B cell (primary cell): ENCODE measurements around the gene STYK1. TPM values are rescaled to one million over a fixed set of nuclear protein-coding genes. Genes with fewer than 3 reads are reported as not detected.
A peak's percentile ranks its signal among the peaks of the same experiment; 100 is the strongest.

Source experiments
- ATAC-seq: fragments of 200-7000 bp; cut with Tn5 transposase; one replicate; pipeline ENCODE4 v1.10.0; 2021; ENCODE audit warnings: low read depth, mild to moderate bottlenecking, moderate number of reproducible peaks, moderate library complexity
- CTCF ChIA-PET: fragments of 350-600 bp; sonication (Branson Sonifier 250); formaldehyde crosslinking; loops from one replicate; lab custom pipeline; 2021; ENCODE audit warnings: antibody characterized with exemption, inconsistent platforms; lab: Charles Lee
- POLR2A ChIA-PET: fragments of 350-600 bp; sonication (Branson Sonifier 250); formaldehyde crosslinking; loops from one replicate; lab custom pipeline; 2021; ENCODE audit warnings: antibody characterized with exemption; lab: Charles Lee
- DNase-seq: peaks from one replicate; pipeline ENCODE4 v3.0.0; 2013
- H2AFZ ChIP-seq: 2 replicates; pipeline ENCODE4 v1.6.1; 2012; ENCODE audit warnings: mild to moderate bottlenecking, low read depth, low read length; ENCODE audit not compliant: insufficient read depth, poor library complexity, severe bottlenecking
- H3K27ac ChIP-seq, 2 donors: 1 replicate in 1 of 2; 2 replicates in 1 of 2; pipeline ENCODE4 v1.5.1; 2012 to 2013; ENCODE audit warnings: low read length in 2 of 2, mild to moderate bottlenecking in 2 of 2, moderate library complexity in 1 of 2
- H3K27me3 ChIP-seq, 4 experiments: fragments of 200-600 bp in 1 of 4; sonication (generic) in 1 of 4; replicated peaks in 1 of 4; 1 replicate in 2 of 4; 2 replicates in 2 of 4; pipeline versions ENCODE4 v1.6.1 to v1.7.0; 2013 to 2016; ENCODE audit warnings: low read length in 3 of 4, mild to moderate bottlenecking in 2 of 4, mixed read lengths in 1 of 4, moderate library complexity in 1 of 4; ENCODE audit not compliant: insufficient read depth in 4 of 4, control insufficient read depth in 3 of 4; ENCODE audit errors: control extremely low read depth in 1 of 4
- H3K36me3 ChIP-seq, 2 experiments: replicated peaks in 1 of 2; 1 replicate in 1 of 2; 2 replicates in 1 of 2; pipeline versions ENCODE4 v1.6.1 to v1.7.1; 2013; ENCODE audit warnings: low read length in 1 of 2; ENCODE audit not compliant: insufficient read depth in 2 of 2, control insufficient read depth in 1 of 2; ENCODE audit errors: control extremely low read depth in 1 of 2, extremely low read depth in 1 of 2
- H3K4me1 ChIP-seq, 2 donors: fragments of 200-600 bp in 1 of 2; sonication (generic) in 1 of 2; 1 replicate in 1 of 2; 2 replicates in 1 of 2; pipeline versions ENCODE4 v1.5.1 to v1.6.1; 2013 to 2017; ENCODE audit warnings: low read length in 2 of 2; ENCODE audit not compliant: control insufficient read depth in 2 of 2, insufficient read depth in 2 of 2
- H3K4me2 ChIP-seq: replicated peaks from 2 replicates; pipeline ENCODE3; 2012; ENCODE audit warnings: mild to moderate bottlenecking, low read depth, low read length; ENCODE audit not compliant: poor library complexity, severe bottlenecking
- H3K4me3 ChIP-seq, 5 experiments: fragments of 200-600 bp in 1 of 5; sonication (generic) in 1 of 5; 1 replicate in 3 of 5; 2 replicates in 2 of 5; pipeline versions ENCODE4 v1.5.1 to v1.7.0; 2011 to 2016; ENCODE audit warnings: low read length in 4 of 5, mild to moderate bottlenecking in 4 of 5, low read depth in 2 of 5, control low read depth in 1 of 5, moderate library complexity in 1 of 5; ENCODE audit not compliant: insufficient read depth in 1 of 5; ENCODE audit errors: control extremely low read depth in 1 of 5, extremely low read depth in 1 of 5
- H3K79me2 ChIP-seq: fragments of 200-600 bp; sonication (generic); one replicate; pipeline ENCODE4 v1.6.0; 2016; ENCODE audit warnings: low read length; ENCODE audit not compliant: control insufficient read depth, insufficient read depth
- H3K9ac ChIP-seq: fragments of 200-600 bp; sonication (generic); 2 replicates; pipeline ENCODE4 v1.6.1; 2017; ENCODE audit warnings: mild to moderate bottlenecking, low read length, moderate library complexity
- H3K9me3 ChIP-seq, 3 donors: one replicate each; pipeline versions ENCODE4 v1.6.1 to v1.7.1; 2013; ENCODE audit warnings: low read length in 2 of 3; ENCODE audit not compliant: control insufficient read depth in 2 of 3, insufficient read depth in 1 of 3; ENCODE audit errors: control extremely low read depth in 1 of 3
- H4K20me1 ChIP-seq: 2 replicates; pipeline ENCODE4 v1.6.0; 2012; ENCODE audit warnings: mild to moderate bottlenecking, low read length; ENCODE audit not compliant: insufficient read depth, control insufficient read depth, poor library complexity, severe bottlenecking
- H3K27ac Mint-ChIP-seq: one replicate; pipeline ENCODE4 v1.8.0; 2021; ENCODE audit warnings: mixed read lengths
- H3K27me3 Mint-ChIP-seq: one replicate; pipeline ENCODE4 v1.8.0; 2021; ENCODE audit warnings: mixed read lengths
- H3K4me1 Mint-ChIP-seq: one replicate; pipeline ENCODE4 v1.8.0; 2021; ENCODE audit warnings: mixed read lengths
- H3K4me3 Mint-ChIP-seq: one replicate; pipeline ENCODE4 v1.8.0; 2021; ENCODE audit warnings: mixed read lengths
- H3K9me3 Mint-ChIP-seq: one replicate; pipeline ENCODE4 v1.8.0; 2022; ENCODE audit warnings: mixed read lengths; ENCODE audit not compliant: insufficient read depth
- EZH2 ChIP-seq: IDR thresholded peaks from 2 replicates; pipeline ENCODE4 v1.6.1; 2012; ENCODE audit warnings: borderline replicate concordance, low read depth, mild to moderate bottlenecking, moderate library complexity, low read length; ENCODE audit not compliant: insufficient read depth, poor library complexity, severe bottlenecking
- WGBS: methylation state at CpG from one replicate; pipeline ENCODE4 v1.1.5; 2013; ENCODE audit warnings: missing lambda C conversion rate; ENCODE audit not compliant: insufficient coverage; 5-methylcytosine and 5-hydroxymethylcytosine counted together
- intact Hi-C: fragments of 100-400 bp; cut with micrococcal nuclease; formaldehyde crosslinking; loops from one replicate; pipeline ENCODE4 v1.10.0; 2022
- polyA plus RNA-seq: library from polyadenylated mRNA; depleted of rRNA; stranded (reverse); fragments of >200 nt; gene quantifications from 2 replicates; pipeline ENCODE4 v1.2.3, GENCODE V29; 2012
- total RNA-seq, 2 donors: library from RNA; stranded (reverse); fragments of 120-200 nt in 1 of 2; gene quantifications; 1 replicate in 1 of 2; 2 replicates in 1 of 2; pipeline versions ENCODE4 v1.2.3 to v1.2.4, GENCODE V29; 2013 to 2022
- TF ChIP-seq, protein P1 (sequence below): fragments of 200-600 bp; IDR thresholded peaks from one replicate; pipeline ENCODE4 v1.8.0; 2022; ENCODE audit warnings: antibody characterized with exemption, mild to moderate bottlenecking

The STYK1 gene
- total and polyA plus RNA-seq, 2 donors (not counting 1 experiment from before 2014, with no cell fraction given), result not detected

DNA sequence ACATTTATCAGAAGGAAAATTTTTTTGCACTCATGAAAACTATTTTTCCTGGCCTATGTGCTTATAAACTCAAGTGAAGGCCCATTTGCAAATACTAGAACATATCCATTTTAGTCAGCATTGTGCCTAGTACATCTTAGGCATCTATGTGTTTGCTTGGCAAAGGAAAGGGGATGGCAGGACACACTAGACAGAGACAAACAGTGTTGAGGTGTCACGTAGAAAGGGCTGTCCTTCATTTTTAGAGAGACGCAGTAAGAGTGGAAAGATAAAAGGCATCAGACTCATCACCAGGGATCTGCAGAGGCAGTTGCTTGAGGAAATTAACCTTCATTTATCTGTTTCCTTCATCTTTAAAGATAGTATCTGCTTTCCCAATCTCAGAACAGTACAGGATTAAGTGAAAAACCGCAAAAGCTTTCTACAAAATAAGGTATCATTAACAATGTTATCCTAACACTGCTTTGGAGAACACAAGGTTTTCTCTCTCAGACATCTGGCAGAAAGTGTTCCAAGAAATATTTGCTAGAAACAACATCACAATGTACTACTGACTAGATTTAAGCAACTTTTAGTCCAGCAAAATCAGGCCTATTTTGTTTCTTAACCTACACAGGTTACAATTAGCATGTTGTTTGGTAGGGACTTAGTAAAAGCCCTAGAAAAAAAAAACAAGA is 47.3 kb upstream of the STYK1 start:
- Histone ChIP-seq H3K27me3 (no peaks in the 10 kb centered on the region), H3K4me1 (peaks cover 20 to 29% of the 10 kb centered on the region in 2 donors), H3K36me3 (peaks cover 0 to 5% of the 10 kb centered on the region in 2 experiments), H3K4me2 (peak overlapping the region; percentile 87), H2AFZ (no peak overlapping the region), H3K4me3 (peak overlapping the region; percentile 80 to 92 (median 89)), H3K79me2 (peaks cover 25% of the 10 kb centered on the region), H3K9me3 (peaks cover 0 to 3% (median 0%) of the 10 kb centered on the region in 3 donors), H3K9ac (peak overlapping the region; percentile 96), H4K20me1 (no peaks in the 10 kb centered on the region), H3K27ac (peak overlapping the region; percentile 97 to 98)
- intact Hi-C loops, result loop anchor here (1.0 kb wide), 1 partner anchor 12 kb away; no protein-coding TSS in a partner anchor
- Mint-ChIP-seq H3K4me1 (peaks cover 31% of the 10 kb centered on the region), H3K27me3 (peaks cover 28% of the 10 kb centered on the region), H3K9me3 (no peaks in the 10 kb centered on the region), H3K4me3 (peak overlapping the region; percentile 89), H3K27ac (peak overlapping the region; percentile 89)
- 50% methylated on average over 3 of the region's 3 CpGs for WGBS
- TF ChIP-seq, protein P1, sequence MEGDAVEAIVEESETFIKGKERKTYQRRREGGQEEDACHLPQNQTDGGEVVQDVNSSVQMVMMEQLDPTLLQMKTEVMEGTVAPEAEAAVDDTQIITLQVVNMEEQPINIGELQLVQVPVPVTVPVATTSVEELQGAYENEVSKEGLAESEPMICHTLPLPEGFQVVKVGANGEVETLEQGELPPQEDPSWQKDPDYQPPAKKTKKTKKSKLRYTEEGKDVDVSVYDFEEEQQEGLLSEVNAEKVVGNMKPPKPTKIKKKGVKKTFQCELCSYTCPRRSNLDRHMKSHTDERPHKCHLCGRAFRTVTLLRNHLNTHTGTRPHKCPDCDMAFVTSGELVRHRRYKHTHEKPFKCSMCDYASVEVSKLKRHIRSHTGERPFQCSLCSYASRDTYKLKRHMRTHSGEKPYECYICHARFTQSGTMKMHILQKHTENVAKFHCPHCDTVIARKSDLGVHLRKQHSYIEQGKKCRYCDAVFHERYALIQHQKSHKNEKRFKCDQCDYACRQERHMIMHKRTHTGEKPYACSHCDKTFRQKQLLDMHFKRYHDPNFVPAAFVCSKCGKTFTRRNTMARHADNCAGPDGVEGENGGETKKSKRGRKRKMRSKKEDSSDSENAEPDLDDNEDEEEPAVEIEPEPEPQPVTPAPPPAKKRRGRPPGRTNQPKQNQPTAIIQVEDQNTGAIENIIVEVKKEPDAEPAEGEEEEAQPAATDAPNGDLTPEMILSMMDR, result no peak
- TF ChIP-seq EZH2, result no peak
- ChIA-PET CTCF (no interaction called here), POLR2A (no interaction called here)
- DNase-seq, result no peak
- no peak for ATAC-seq

DNA sequence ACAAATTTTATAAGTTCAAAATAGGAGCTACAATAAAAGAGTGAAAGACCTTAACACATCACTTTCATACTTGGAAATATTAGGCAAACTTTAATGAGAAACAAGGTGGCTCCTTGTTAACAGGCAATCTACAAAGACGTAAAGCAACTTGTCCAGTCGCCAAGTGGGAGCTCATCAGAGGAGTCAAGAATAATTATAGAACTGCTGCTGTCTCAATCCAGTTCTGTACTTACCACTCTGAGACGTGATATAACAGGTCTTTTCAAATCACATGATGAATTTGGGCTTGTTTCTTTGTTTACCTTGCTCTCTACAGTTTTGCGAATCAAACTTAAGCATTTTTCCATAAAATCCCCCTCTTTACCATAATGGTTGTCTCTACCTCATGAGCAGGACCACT is 45.6 kb upstream of the STYK1 start:
- Histone ChIP-seq H3K4me1 (peaks cover 20 to 29% of the 10 kb centered on the region in 2 donors), H4K20me1 (no peaks in the 10 kb centered on the region)
- H3K27me3 Mint-ChIP-seq, result peaks cover 16% of the 10 kb centered on the region

More for the DNA sequence above, 45.6 kb upstream of the STYK1 start:
- WGBS, result 90% methylated on average over 2 of the region's 4 CpGs
- TF ChIP-seq EZH2, result no peak
- TF ChIP-seq, protein P1, result no peak
- Histone ChIP-seq H3K4me2 (no peak overlapping the region), H3K4me3 (no peak overlapping the region), H3K27me3 (no peaks in the 10 kb centered on the region), H3K9ac (no peak overlapping the region), H2AFZ (no peak overlapping the region), H3K27ac (no peak overlapping the region), H3K79me2 (peaks cover 22% of the 10 kb centered on the region), H3K9me3 (peaks cover 0 to 3% (median 0%) of the 10 kb centered on the region in 3 donors), H3K36me3 (peaks cover 0 to 5% of the 10 kb centered on the region in 2 experiments)
- no peak overlapping the region for H3K27ac Mint-ChIP-seq
- CTCF ChIA-PET, result no interaction called here
- intact Hi-C loops, result no loop called here
- H3K4me1 Mint-ChIP-seq, result peaks cover 31% of the 10 kb centered on the region
- no peak for DNase-seq
- ATAC-seq, result no peak
- POLR2A ChIA-PET, result no interaction called here
- H3K9me3 Mint-ChIP-seq, result no peaks in the 10 kb centered on the region
- H3K4me3 Mint-ChIP-seq, result no peak overlapping the region
